Measurements from ENCODE around the gene GPR158. TPM values are rescaled to one million over a fixed set of nuclear protein-coding genes. Genes with fewer than 3 reads are reported as not detected.
"Not testable (repeated sequence)": the region's sequence is repeated elsewhere in the genome, so short reads cannot be mapped to it uniquely, and the experiment has no call there.

GPR158 gene
- total RNA-seq, 1 donor from 2014 or later: 0.12 TPM

- Histone ChIP-seq H3K4me1 (no peaks in the 10 kb centered on the region), H3K27ac (no peak overlapping the region), H3K4me3 (no peak overlapping the region), H3K36me3 (no peaks in the 10 kb centered on the region), H3K9me3 (peaks cover 28% of the 10 kb centered on the region), H3K27me3 (ENCODE audit: low read depth) (no peaks in the 10 kb centered on the region)
- no peak for ATAC-seq
- intact Hi-C loops (cut with DNase I): no loop called here
- DNase-seq: no peak
- no peak for TF ChIP-seq CTCF (IDR thresholded peaks at IDR 0.05)
These were observed 182.5 kb downstream of the GPR158 start for GRCh38 chr10:25357269-25357668.

- H3K27ac ChIP-seq: no peak overlapping the region
- no peak for TF ChIP-seq CTCF (IDR thresholded peaks at IDR 0.05)
- intact Hi-C loops (cut with DNase I): no loop called here
- DNase-seq: no peak
- no peaks in the 10 kb centered on the region for H3K27me3 ChIP-seq (ENCODE audit: low read depth)
- H3K4me1 ChIP-seq: no peaks in the 10 kb centered on the region
- no peak overlapping the region for H3K4me3 ChIP-seq
- H3K9me3 ChIP-seq: peaks cover 4% of the 10 kb centered on the region
- no peak for ATAC-seq
- H3K36me3 ChIP-seq: no peaks in the 10 kb centered on the region
These were observed 207.4 kb downstream of the GPR158 start for GRCh38 chr10:25382029-25382810.

GRCh38 chr10:25382901-25383300 lies 208.1 kb downstream of the GPR158 start:
- ATAC-seq: not testable (repeated sequence)

GRCh38 chr10:25383686-25384085 lies 208.9 kb downstream of the GPR158 start:
- Histone ChIP-seq H3K9me3 (no peaks in the 10 kb centered on the region), H3K27ac (no peak overlapping the region), H3K4me3 (no peak overlapping the region), H3K36me3 (no peaks in the 10 kb centered on the region), H3K27me3 (ENCODE audit: low read depth) (no peaks in the 10 kb centered on the region), H3K4me1 (no peaks in the 10 kb centered on the region)
- ATAC-seq (no peak), DNase-seq (no peak)
- intact Hi-C loops (cut with DNase I): no loop called here
- no peak for TF ChIP-seq CTCF (IDR thresholded peaks at IDR 0.05)

More at GRCh38 chr10:25382901-25383300, 208.1 kb downstream of the GPR158 start:
- H3K27ac ChIP-seq; H3K9me3 ChIP-seq; H3K36me3 ChIP-seq; DNase-seq; H3K4me1 ChIP-seq; intact Hi-C loops (cut with DNase I); H3K27me3 ChIP-seq (ENCODE audit: low read depth); H3K4me3 ChIP-seq: not testable (repeated sequence)

GRCh38 chr10:25384618-25385017 lies 209.8 kb downstream of the GPR158 start:
- H3K4me3 ChIP-seq: no peak overlapping the region
- no peaks in the 10 kb centered on the region for H3K4me1 ChIP-seq
- no peak for ATAC-seq
- no peaks in the 10 kb centered on the region for H3K27me3 ChIP-seq (ENCODE audit: low read depth)
- H3K9me3 ChIP-seq: peaks cover 5% of the 10 kb centered on the region
- intact Hi-C loops (cut with DNase I): no loop called here
- no peaks in the 10 kb centered on the region for H3K36me3 ChIP-seq
- DNase-seq: no peak
- no peak overlapping the region for H3K27ac ChIP-seq
- TF ChIP-seq CTCF (IDR thresholded peaks at IDR 0.05): no peak

GRCh38 chr10:25388188-25388861 lies 213.5 kb downstream of the GPR158 start:
- peaks cover 7% of the 10 kb centered on the region for H3K9me3 ChIP-seq
- no peak for TF ChIP-seq CTCF (IDR thresholded peaks at IDR 0.05)
- intact Hi-C loops (cut with DNase I): no loop called here
- H3K4me3 ChIP-seq: no peak overlapping the region
- ATAC-seq: peak in 1 of 2 donors; percentile 37
- no peaks in the 10 kb centered on the region for H3K4me1 ChIP-seq
- H3K36me3 ChIP-seq: no peaks in the 10 kb centered on the region
- H3K27me3 ChIP-seq (ENCODE audit: low read depth): no peaks in the 10 kb centered on the region
- no peak overlapping the region for H3K27ac ChIP-seq
- no peak for DNase-seq
